Measurements from ENCODE around the gene CDKAL1.
"Not testable (repeated sequence)": the region's sequence is repeated elsewhere in the genome, so short reads cannot be mapped to it uniquely, and the experiment has no call there.

Gene CDKAL1

DNA sequence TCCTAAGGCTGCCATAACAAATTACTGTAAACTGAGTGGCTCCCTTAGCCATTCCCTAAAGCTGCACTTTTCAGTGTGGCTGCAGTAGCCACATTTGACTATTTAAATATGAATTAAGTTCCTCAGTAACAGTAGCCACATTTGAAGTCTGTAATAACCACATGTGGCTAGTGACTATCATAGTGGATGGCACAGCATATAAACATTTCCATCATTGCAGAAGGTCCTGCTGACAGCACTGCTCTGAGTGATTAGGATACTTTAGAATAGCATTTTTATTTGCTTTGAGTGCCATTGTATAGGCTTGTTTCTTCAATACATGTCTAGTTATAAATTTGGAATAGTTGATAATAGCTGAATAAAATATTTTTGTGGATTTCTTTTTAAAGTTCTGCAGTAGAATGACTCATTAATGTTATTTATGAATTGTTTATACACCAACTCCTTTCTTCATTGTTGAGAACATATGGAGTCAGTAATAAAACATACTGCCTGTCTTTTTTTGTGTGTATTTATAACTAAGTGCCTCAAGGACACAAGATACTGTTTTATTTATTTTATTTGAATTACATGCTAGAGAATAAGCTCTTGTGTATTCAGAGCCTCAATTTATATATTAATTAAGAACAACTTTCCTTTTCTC lies 217.2 kb downstream of the CDKAL1 start:
- DNase-seq, result no peak

DNA sequence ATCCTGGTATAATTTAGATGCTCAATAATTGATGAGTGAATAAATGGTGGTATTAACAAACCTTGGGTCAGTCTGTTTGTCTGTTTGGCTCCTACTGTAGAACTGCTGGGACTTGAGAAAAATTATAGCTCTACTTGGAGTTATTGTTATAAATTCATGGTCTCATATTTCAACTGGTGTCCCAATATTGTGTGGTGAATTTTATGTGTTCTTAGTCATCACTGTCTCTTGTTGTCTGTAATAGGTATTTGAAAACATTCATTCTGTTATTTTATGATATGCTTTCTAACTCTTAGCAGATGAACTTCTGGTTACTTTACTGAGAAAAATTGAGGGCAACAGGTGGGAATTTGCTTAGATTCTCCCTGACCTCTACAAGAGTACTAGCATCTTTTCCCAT lies 221.4 kb downstream of the CDKAL1 start:
- no peak for DNase-seq

DNA sequence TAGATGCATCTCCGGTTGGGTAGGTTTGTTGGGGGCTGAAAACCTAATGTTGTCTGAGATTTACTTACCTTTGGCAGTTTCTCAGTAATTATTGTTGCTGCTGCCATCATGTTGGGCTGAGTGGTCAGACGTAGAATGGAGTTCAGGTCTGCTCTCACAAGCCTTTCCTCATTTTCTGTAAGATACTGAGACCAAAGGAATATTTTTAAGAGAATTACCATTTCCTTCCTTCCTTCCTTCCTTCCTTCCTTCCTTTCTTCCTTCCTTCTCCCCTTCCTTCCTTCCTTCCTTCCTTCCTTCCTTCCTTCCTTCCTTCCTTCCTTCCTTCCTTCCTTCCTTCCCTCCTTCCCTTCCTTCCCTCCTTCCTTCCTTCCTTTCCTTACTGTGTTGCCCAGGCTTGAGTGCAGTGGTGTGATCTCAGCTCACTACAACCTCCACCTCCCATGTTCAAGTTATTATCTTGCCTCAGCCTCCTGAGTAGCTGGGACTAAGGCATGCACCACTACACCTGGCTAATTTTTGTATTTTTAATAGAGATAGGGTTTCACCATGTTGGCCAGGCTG lies 222.4 kb downstream of the CDKAL1 start:
- DNase-seq, result not testable (repeated sequence)

DNA sequence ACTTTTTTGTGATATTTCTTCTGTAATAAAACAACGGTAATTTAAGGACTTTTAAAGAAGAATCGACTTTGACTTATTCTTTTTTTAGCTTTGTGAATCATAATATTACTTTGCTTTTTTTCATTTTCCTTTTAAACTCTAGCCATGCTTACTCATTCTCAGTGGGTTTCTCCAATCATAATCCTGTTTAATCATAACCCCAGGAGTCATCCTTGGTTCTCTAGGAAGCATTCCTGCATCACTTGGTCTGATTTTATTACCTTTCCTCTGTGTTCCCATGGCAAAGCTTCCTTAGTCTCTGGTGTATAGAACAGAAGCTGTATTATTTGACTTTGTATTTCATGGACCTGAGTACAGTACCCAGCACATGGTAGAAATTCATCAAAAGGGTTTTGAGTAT lies 223.5 kb downstream of the CDKAL1 start:
- no peak for DNase-seq

DNA sequence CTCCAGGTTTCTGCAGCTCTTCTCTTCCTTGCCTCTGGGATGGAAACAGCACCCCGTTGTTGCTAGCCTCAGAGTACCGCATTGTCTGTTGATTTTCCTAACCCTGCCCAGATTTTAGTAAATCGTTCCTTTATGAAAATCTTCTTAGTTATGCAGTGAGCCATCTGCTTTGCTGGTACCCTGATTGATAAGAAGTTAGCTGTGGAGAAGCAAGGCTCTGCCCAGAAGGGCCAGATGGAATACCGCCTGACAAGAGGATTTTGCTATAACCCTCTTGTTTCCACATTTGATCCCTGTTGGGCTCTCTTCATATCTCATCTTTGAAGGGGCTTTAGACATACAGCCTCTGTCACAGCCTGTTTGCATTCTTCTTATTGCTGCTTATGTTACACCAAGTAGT lies 229.0 kb downstream of the CDKAL1 start:
- DNase-seq, result no peak

DNA sequence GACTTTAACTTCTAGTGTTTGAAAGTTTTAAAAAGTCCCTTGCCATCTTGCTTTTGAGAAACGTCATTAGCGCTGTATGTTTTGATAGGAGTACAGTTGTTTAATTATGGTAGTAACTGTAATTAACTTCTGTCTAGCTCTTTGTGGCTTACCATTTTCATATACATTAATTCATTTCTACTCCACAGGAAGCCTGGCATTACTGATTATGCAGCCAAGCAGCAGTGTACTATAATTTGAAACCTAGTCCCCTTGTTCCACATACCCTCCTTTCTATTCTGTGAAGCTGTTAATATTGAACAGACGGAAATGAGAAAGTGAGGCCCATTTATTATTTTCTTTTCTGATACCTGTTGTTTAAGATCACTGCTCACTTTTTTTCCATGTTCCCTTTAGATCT lies 235.4 kb downstream of the CDKAL1 start:
- DNase-seq, result no peak

DNA sequence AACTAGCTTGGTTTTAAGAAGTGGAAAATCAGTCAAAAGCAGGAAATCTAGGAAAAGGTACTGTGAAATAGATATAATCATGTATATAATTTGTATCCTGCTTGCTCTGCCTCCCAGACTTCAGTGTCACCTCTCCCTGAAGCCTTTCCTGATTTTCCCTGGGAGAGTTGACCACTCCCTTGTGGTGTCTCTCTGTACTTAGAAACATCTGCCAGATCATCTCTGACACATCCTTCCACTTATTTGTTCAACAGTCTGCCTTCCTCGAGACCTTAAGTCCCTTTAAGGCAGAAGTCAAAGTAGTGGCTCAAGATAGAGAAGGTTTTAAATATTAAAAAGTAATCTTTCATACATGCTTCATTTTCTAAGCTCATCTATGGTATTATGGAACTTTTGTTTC lies 236.5 kb downstream of the CDKAL1 start:
- DNase-seq, result no peak

DNA sequence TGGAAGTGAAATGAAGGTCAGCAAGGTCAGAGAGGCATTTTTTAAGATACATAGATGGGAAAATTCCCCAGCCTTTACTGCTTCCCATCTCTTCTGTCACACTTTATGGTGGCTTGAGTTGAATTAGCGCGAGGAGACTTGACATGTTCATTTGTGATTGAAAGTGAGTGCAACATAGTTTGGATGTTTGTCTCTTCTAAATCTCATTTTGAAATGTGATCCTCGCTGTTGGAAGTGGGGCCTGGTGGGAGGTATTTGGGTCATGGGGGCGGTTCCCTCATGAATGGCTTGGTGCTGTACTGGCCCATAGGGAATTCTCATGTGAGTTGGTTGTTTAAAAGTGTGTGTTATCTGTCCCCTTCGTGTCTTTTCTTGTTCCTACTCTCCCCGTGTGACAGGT lies 237.2 kb downstream of the CDKAL1 start:
- DNase-seq, result no peak

DNA sequence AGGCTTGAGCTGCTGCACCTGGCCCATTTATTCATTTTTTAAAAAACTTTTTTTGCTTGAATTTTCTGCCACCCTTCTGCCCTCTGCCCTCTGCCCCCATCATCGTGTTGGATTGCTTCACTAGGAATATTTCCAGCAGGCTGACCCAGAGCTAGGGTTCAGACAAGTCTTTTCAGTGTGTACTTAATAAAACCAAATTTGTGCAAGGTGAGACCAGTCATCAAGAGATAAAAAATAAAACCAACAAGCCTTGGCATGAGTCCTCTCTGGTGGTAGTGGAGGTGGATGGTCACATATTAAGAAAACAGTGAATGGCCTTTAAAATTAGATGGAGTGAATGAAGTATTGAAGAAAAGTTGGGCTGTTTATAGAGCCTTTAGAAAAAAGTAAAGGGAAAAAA lies 239.6 kb downstream of the CDKAL1 start:
- no peak for DNase-seq

DNA sequence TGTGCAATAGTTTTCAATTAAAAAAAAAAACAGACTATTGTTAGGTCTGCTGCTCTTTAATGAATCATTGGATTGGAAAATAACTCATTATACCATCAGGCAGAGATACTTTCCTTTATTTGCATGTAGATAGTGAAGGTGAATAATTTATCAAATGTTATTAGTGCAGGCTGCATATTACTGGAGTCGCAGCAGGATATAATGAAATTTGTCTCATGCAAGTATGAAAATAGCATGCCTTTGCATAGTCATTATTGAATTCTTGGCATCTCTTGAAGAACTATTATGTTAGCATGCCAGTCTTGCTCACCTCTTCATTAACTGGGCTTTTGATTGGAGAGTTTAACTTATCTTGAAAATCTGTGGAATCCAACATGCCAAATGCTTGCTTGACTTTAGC lies 241.7 kb downstream of the CDKAL1 start:
- no peak for DNase-seq

DNA sequence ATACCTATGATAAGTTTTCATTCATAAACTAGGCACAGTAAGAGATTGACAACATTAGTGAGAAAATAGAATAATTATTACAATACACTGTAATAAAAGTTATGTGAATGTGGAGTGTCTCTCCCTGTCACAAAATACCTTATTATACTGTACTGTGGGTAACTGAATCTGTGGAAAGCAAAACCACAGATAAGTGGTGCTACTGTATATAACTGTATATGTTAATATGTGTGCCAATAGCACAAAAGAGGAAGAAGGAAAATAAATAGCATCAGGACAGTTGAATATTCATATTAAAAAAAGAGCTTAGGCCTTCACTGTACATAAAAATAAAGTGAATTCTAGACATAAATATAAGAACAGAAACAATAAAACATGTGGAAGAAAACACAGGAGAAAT lies 243.5 kb downstream of the CDKAL1 start:
- no peak for DNase-seq

DNA sequence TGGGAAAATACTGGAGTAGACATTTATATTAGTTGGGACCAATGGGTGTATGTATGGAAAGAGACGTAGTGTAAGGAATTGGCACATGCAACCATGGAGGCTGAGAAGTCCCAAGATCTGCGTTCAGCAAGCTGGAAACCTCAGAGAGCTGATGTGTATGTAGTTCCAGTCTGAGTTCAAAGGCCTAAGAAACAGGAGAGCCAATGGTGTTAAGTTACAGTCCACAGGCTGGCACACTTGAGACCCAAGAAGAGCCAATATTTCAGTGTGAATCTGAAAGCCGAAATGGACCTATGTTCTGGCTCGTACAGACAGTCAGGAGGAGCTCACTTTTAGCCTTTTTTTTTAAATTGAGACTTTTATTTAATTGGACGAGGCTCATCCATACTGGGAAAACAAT lies 244.2 kb downstream of the CDKAL1 start:
- no peak for DNase-seq

DNA sequence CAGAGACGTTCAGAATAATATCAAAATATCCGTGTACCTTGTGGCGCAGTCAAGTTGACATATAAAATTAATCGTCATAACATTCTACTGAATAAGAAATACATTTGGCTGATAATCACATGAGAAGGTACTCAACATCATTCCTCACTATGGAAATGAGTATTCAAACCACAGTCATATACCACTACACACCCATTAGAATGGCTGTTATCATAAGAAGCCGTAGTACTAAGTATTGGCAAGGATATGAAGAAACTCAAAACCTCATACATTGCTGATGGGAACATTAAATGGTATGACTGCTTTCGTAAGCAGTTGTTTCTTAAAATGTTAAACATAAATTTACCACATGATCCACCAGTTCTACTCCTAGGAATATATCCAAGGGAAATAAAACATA lies 244.7 kb downstream of the CDKAL1 start:
- DNase-seq, result no peak

DNA sequence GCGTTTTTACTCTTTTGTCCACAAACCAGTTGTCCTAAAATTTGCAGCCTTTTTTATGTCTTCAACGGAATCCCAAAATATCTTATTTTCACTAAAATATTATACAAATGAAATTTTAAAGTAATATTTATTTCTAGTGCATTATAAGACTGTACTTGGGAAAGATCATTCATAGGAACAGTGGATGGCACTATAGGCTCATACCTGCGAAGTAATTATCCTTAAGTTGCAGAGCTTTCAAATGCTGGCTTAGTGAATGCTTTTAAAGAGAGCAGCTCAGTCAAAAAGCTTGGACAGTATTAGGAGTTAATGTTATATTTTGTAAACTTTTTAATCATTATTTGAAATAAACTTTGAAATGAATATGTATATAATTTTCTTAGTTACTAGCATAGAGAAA lies 254.9 kb downstream of the CDKAL1 start:
- DNase-seq, result peak; percentile 7

DNA sequence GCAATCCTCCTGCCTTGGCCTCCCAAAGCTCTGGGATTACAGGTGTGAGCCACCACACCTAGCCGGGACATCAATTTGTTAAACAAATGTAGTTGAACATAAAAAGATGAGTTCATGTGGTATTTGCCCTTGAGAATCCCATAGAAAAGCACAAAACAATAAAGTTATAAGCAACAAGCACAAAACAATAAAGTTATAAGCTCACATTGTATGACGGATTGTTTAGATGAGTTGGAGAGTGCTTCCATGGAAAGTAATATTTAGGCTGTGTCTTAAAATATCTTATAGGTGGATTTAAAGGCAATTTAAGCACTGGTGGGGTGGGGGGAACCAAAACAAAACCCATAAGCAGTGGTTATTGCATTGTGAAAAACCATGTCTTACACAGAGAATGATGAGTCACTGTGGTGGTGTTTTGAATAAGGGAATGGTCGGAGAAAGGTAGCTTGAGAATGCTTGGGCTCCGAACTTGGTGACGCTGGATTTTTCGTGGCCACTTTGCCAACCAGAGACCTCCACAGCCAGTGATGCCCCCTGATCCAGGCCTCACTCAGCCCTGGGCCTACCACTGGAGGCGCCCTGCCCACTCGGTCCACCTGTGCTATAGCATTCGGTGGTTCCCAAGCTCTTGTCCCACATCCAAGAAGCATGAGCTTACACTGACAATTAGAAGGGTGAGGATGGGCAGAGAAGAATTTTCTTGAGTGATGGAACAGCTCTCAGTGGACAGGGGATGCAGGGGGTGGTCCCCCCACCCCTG lies 256.0 kb downstream of the CDKAL1 start:
- DNase-seq, result no peak

DNA sequence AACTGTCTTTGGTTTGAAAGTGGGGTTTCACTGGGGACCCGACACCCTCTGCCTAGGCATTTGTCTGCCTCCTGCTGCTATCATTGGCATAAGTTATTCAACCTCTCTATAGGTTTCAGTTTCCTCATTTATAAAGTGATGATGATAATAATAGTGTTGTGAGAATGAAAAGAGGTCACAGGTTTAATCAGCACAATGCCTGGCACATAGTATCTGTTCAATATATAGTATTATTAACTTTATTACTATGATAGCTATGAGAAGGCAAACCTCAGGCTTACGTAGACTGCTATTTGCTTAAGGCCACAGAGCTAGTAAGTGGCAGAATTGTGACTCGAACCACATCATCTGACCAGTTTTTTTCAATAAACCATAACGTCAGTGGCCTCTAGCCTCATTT lies 256.8 kb downstream of the CDKAL1 start:
- DNase-seq, result no peak

DNA sequence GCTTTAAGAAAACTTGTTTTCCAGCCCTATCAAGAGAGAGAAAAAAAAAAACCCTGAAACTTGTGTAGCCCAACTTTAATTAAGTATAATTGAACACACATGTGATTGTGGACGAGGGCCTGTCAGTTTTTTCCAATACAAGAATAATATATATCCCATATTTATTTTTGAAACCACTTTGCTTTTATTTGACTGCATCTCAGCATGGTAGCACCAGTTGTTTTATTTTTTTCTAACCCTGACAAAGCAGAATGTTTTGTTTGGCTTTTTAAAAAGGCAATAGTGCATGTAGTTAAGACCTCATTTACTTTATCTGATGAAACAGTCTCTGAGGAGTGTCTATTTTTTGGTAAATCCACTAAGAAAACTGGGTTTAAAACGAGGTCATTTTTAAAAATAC lies 257.7 kb downstream of the CDKAL1 start:
- no peak for DNase-seq

DNA sequence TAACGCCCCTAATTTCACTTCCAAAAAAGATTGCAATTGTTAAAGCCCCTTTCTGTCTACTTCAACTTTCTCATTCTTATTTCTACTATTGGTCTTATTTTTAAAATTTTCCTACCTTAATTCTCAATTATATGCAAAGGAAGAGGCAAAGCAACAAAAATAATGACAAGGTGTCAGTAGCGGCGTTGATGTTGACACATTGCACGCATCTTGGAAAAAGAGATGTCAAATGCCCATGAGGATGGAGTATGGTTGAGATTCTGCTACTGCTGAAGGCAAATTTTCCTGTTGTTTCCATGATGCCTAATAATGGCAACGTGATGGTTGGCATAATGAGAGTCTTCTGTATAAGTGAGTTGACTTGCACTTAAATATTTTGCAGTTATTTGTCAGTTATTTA lies 258.9 kb downstream of the CDKAL1 start:
- DNase-seq, result no peak

DNA sequence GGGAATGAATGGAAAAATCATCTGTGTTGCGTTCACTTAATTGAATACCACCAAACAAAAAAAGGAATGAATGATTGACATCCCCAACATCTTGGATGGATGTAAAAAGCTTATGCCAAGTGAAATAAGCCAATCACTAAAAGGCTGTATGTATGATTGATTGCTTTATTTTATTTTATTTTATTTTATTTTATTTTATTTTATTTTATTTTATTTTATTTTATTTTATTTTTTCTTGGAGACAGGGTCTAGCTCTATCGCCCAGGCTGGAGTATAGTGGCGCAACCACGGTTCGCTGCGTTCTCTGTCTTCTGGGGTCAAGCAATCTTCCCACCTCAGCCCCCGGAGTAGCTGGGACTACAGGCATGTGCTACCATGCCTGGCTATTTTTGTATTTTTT lies 263.3 kb downstream of the CDKAL1 start:
- no peak for DNase-seq

DNA sequence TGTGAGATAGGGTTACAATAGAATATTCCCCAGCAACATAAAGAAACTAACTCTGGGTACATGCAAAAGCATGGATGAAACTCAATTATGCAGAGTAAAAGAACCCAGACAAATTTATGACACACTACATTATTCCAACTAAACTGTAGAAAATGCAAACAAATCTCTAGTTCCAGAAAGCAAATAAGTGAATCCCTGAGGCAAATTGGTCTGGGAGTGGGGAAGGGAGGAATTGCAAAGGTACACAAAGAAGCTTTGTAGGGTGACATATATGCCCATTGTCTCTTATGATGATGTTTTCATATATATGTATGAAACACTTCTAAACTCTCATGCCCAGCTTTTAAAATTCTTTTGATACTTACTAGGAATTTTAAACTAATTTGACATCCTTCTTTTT lies 266.0 kb downstream of the CDKAL1 start:
- no peak for DNase-seq

DNA sequence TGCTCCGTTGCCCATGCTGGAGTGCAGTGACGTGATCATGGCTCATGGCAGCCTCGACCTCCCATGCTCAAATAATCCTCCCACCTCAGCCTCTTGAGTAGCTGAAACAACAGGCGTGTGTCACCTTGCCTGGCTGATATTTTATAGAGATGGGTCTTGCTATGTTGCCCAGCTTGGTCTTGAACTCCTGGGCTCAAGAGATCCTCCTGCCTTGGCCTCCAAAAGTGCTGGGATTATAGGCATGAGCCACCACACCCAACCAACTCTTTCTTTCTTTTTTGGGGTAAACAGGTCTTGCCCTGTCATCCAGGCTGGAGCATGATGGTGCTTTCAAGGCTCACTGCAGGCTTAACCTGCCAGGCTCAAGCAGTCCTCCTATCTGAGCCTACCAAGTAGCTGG lies 266.4 kb downstream of the CDKAL1 start:
- DNase-seq, result no peak

DNA sequence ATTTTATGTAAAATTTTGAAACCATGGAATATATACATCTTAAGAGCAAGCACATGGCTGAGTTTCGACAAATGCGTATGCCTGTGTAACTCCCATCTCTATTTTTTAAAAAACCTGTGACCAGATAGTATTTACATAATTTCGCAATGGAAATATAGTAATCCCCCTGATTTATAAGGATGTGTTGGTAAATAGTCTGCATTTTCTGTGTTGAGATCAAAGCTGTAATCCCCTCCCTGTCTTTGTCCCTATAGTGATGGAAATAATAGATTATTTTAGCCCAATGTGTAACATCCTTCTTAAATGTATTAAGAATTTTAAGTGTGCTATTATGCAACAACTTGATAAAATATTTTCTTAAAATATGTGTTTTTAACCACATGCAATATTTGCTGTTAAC lies 267.3 kb downstream of the CDKAL1 start:
- no peak for DNase-seq

DNA sequence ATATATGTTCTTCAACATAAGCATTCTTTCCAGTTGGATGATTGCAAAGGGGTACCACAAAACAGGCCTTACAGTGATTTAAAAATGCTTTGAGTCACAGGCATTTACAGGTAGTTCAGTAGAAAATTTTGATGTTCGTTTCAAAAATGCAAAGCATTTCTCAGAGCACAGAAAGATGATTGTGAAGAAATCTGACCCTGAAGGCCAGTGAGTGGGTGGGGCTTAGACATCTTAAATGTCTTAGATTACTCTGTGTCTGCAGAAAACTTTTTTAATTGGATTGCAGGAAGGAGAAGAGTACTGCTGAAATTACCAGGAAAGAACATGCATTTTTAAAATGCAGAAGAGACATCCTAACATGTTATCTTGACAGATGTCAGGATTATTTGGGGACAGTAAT lies 268.3 kb downstream of the CDKAL1 start:
- DNase-seq, result no peak

DNA sequence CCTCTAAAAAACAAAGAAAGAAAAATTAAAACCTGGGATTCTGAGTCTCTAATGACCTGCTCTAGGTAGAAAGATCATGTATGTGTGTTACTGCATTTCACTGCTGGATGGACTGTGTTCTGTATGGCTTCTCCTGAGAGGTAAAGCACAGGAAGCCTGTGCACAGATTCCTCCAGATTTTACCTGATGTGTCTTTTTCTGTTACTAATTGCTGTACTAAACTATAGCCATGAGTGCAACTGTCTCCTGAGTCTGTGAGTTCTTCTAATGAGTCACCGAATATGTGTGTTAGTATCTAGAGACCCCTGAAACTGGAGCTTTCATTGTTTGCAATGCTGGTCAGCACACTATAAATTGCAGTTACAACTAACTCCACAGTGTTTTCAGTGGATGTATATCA lies 270.8 kb downstream of the CDKAL1 start:
- DNase-seq, result no peak

DNA sequence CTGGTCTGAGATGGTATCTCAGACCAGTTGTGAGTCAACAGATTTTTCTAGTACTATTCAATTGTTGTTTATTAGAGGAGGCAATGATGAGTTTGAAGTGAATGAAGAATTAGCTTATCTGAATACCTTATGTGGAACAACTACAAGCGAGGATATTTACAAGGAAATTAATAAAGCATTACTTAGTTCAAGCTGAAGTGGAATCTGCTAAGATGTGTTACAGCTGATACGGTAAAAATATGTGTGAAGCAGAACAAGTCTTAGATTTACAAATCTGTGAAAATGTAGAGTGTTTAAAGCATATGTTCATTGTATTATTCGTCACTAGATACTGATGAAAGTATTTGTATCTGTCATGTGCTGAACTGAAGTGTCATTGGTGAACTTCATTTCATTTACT lies 272.4 kb downstream of the CDKAL1 start:
- DNase-seq, result no peak
